NCI-H748 treated with DMSO at 0.1 percent for 48 hours (cell line): ENCODE results near the gene MAP7.
"Not testable (repeated sequence)": the region's sequence is repeated elsewhere in the genome, so short reads cannot be mapped to it uniquely, and the experiment has no call there.

ENCODE experiments used
- DNase-seq: peaks from one replicate; lab custom pipeline; 2025; lab: John Stamatoyannopoulos, UW

MAP7 gene

GRCh38 chr6:136421537-136422158, 128.6 kb downstream of the MAP7 start:
- DNase-seq = no peak

- no peak for DNase-seq
Measured at GRCh38 chr6:136420853-136421252, 129.4 kb downstream of the MAP7 start.

GRCh38 chr6:136415351-136416007, 134.7 kb downstream of the MAP7 start:
- DNase-seq = no peak

- no peak for DNase-seq
Measured at GRCh38 chr6:136412410-136412809, 137.8 kb downstream of the MAP7 start.

- no peak for DNase-seq
Measured at GRCh38 chr6:136411453-136412354, 138.5 kb downstream of the MAP7 start.

- DNase-seq = no peak
Measured at GRCh38 chr6:136411025-136411325, 139.2 kb downstream of the MAP7 start.

- no peak for DNase-seq
Measured at GRCh38 chr6:136410201-136411024, 139.8 kb downstream of the MAP7 start.

- DNase-seq = no peak
Measured at GRCh38 chr6:136409597-136409996, 140.6 kb downstream of the MAP7 start.

GRCh38 chr6:136408204-136408603, 142.0 kb downstream of the MAP7 start:
- no peak for DNase-seq

GRCh38 chr6:136405420-136406029, 144.7 kb downstream of the MAP7 start:
- DNase-seq = no peak

GRCh38 chr6:136404627-136405419, 145.4 kb downstream of the MAP7 start:
- no peak for DNase-seq

- no peak for DNase-seq
Measured at GRCh38 chr6:136404007-136404406, 146.2 kb downstream of the MAP7 start.

- no peak for DNase-seq
Measured at GRCh38 chr6:136403110-136403980, 146.9 kb downstream of the MAP7 start.

- DNase-seq = no peak
Measured at GRCh38 chr6:136401749-136402148, 148.5 kb downstream of the MAP7 start.

- DNase-seq = not testable (repeated sequence)
Measured at GRCh38 chr6:136401236-136401635, 149.0 kb downstream of the MAP7 start.

GRCh38 chr6:136398453-136398852, 151.8 kb downstream of the MAP7 start:
- no peak for DNase-seq

GRCh38 chr6:136396908-136397307, 153.3 kb downstream of the MAP7 start:
- no peak for DNase-seq

- not testable (repeated sequence) for DNase-seq
Measured at GRCh38 chr6:136390959-136391358, 159.3 kb downstream of the MAP7 start.

- DNase-seq = no peak
Measured at GRCh38 chr6:136387316-136387715, 162.9 kb downstream of the MAP7 start.
